ENCODE measurements around the gene PCDHB5. TPM values are rescaled to one million over a fixed set of nuclear protein-coding genes. Genes with fewer than 3 reads are reported as not detected.
"Not testable (repeated sequence)": the region's sequence is repeated elsewhere in the genome, so short reads cannot be mapped to it uniquely, and the experiment has no call there.

PCDHB5 gene
- total RNA-seq = 5.6 TPM

DNA sequence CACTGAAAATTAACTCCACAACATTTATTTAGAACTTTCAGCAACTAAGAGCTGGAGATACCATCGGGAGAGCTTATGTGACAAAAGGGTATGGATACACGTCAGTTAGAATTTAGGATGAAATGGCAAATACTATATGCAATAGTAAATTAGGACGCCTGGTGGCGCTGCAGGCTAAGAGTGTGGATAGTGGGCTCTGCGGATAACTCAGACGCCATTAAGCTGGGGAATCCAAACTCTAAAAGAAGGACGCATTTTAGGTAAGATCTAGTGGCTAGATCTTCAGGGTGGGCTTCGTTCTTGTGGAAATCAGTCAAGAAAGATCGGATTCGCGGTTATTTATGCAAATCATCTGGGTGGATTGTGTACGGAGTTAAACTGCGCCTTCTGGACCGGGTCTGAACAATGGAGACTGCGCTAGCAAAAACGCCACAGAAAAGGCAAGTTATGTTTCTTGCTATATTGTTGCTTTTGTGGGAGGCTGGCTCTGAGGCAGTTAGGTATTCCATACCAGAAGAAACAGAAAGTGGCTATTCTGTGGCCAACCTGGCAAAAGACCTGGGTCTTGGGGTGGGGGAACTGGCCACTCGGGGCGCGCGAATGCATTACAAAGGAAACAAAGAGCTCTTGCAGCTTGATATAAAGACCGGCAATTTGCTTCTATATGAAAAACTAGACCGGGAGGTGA is at the start of gene PCDHB5:
TSS of gene PCDHB5 (plus strand) at position 177 of the 688 bp plus-strand sequence. CDS start at position 406, 229 bp downstream.
- peak; percentile 15 for DNase-seq

DNA sequence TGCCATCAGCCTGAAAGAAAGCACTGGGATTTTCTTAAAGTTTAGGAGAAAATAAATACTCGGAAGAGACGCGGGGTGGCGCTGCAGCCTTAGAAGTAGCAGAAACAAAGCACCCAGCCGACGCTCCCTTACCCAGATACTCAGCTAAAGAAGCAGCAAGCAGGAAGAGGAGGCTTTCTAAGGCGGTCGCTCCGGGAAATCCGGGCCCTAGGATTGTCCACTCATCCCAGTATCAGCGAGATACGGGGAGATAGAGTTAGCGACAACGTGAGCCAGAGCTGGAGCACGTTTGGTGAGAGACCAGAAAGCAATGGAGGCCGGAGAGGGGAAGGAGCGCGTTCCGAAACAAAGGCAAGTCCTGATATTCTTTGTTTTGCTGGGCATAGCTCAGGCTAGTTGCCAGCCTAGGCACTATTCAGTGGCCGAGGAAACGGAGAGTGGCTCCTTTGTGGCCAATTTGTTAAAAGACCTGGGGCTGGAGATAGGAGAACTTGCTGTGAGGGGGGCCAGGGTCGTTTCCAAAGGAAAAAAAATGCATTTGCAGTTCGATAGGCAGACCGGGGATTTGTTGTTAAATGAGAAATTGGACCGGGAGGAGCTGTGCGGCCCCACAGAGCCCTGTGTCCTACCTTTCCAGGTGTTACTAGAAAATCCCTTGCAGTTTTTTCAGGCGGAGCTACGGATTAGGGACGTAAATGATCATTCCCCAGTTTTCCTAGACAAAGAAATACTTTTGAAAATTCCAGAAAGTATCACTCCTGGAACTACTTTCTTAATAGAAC is 40.3 kb upstream of the PCDHB5 start, which contains the start of gene PCDHB2:
TSS of gene PCDHB2 (plus strand) at position 135 of the 782 bp plus-strand sequence. CDS start at position 311, 176 bp downstream.
- peak; percentile 45 for DNase-seq

DNA sequence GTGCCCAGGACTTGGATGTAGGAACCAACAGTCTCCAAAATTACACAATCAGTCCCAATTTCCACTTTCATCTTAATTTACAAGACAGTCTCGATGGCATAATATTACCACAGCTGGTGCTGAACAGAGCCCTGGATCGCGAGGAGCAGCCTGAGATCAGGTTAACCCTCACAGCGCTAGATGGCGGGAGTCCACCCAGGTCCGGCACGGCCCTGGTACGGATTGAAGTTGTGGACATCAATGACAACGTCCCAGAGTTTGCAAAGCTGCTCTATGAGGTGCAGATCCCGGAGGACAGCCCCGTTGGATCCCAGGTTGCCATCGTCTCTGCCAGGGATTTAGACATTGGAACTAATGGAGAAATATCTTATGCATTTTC is 39.8 kb upstream of the PCDHB5 start:
- no peak for DNase-seq

DNA sequence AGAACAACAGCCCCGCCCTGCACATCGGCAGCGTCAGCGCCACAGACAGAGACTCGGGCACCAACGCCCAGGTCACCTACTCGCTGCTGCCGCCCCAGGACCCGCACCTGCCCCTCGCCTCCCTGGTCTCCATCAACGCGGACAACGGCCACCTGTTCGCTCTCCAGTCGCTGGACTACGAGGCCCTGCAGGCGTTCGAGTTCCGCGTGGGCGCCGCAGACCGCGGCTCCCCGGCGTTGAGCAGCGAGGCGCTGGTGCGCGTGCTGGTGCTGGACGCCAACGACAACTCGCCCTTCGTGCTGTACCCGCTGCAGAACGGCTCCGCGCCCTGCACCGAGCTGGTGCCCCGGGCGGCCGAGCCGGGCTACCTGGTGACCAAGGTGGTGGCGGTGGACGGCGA is 38.8 kb upstream of the PCDHB5 start:
- DNase-seq = not testable (repeated sequence)

DNA sequence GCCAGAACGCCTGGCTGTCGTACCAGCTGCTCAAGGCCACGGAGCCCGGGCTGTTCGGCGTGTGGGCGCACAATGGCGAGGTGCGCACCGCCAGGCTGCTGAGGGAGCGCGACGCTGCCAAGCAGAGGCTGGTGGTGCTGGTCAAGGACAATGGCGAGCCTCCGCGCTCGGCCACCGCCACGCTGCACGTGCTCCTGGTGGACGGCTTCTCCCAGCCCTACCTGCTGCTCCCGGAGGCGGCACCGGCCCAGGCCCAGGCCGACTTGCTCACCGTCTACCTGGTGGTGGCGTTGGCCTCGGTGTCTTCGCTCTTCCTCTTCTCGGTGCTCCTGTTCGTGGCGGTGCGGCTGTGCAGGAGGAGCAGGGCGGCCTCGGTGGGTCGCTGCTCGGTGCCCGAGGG is 38.4 kb upstream of the PCDHB5 start:
- not testable (repeated sequence) for DNase-seq

DNA sequence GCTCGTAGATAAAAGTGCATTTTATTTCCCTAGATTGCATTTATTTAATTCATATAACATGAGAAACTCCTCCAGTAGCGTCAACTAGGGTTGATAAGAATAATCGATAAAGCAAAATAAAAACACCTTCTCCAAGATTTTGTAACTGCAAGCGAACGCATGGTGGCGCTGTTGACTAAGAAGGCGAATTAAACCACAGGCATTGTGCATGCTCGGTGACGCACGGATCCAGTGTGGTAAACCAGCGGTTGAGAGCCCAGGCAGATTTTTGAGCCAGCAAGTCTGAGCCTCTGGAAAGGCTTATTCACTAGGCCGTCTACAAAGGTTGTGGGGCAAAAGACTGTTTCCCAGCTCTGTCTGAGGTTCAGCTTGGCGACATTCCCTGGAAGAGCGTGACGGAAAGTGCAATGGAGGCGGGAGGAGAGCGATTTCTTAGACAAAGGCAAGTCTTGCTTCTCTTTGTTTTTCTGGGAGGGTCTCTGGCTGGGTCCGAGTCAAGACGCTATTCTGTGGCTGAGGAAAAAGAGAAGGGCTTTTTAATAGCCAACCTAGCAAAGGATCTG is 34.7 kb upstream of the PCDHB5 start, which contains the start of gene PCDHB3:
TSS of gene PCDHB3 (plus strand) at position 231 of the 563 bp plus-strand sequence. CDS start at position 408, 177 bp downstream.
- DNase-seq = peak; percentile 57

DNA sequence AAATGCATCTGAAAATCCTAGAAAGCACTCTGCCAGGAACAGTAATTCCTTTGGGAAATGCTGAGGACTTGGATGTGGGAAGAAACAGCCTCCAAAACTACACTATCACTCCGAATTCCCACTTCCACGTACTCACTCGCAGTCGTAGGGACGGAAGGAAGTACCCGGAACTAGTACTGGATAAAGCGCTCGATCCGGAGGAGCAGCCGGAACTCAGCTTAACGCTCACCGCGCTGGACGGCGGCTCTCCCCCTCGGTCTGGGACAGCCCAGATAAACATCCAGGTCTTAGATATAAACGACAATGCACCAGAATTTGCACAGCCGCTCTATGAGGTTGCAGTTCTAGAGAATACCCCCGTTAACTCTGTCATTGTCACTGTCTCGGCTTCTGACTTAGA is 33.9 kb upstream of the PCDHB5 start:
- DNase-seq = no peak

DNA sequence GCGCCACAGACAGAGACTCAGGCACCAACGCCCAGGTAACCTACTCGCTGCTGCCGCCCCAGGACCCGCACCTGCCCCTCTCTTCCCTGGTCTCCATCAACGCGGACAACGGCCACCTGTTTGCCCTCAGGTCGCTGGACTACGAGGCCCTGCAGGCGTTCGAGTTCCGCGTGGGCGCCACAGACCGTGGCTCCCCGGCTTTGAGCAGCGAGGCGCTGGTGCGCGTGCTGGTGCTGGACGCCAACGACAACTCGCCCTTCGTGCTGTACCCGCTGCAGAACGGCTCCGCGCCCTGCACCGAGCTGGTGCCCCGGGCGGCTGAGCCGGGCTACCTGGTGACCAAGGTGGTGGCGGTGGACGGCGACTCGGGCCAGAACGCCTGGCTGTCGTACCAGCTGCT is 32.9 kb upstream of the PCDHB5 start:
- not testable (repeated sequence) for DNase-seq

DNA sequence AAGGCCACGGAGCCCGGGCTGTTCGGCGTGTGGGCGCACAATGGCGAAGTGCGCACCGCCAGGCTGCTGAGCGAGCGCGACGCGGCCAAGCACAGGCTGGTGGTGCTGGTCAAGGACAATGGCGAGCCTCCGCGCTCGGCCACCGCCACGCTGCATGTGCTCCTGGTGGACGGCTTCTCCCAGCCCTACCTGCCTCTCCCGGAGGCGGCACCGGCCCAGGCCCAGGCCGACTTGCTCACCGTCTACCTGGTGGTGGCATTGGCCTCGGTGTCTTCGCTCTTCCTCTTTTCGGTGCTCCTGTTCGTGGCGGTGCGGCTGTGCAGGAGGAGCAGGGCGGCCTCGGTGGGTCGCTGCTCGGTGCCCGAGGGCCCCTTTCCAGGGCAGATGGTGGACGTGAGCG is 32.5 kb upstream of the PCDHB5 start:
- not testable (repeated sequence) for DNase-seq

DNA sequence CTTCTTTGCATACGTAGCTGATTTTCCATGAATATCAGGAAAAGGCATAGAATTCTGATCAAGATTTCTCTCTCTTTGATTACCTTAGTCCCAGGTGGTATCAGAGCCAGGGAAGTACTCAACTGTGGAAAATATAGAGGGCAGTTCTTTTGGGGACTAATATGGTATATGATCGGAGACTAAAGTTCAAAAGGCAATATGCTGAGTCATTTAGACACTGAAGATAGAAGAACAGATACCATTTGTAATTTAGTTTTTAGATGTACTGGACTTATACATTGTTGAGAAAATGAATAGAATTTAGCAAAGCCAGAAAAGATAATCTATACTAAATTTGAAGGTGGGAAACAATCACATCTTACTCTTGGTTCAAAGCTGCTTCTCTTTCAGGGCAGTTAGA is 29.7 kb upstream of the PCDHB5 start:
- DNase-seq = no peak

DNA sequence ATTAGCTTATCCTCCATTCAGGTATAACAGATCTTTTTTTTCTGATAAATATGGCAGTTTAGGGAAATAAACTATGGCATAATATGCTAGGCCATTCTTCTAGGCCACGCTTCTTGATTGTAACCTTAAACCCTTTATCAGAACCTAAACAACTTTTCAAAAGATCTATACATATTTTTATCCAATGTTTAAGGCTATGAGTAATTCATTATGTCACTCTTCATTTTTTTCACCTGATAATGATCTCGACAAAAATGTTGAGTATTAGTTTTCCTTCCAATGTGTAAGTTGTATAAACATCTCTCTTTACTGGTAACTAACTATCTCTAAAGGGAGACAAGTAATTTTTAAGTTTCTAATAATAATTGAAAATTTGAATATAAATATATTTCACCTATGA is 15.8 kb upstream of the PCDHB5 start:
- no peak for DNase-seq

DNA sequence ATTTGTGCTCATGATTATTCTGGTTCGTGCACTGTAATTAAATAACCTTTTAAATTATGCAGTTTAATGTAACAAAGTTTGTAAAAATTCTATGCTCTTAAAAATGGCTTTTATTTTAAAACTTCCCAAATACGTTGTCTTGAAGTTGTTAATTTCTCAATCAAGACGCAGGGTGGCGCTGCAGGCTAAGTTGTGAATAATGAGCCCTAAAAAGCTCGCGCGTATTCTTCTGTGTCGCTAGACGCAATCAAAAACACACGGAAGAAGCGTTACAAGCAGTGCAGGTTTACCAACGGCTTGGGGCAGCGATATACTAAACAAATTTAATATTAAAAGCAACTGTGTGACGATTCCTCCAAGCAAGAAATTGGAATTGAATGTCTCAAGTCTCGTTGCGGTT is 13.4 kb upstream of the PCDHB5 start, which contains the start of gene PCDHB4:
TSS of gene PCDHB4 (plus strand) at position 256 of the 400 bp plus-strand sequence. CDS start 181 bp downstream, outside the sequence.
- peak; percentile 38 for DNase-seq

DNA sequence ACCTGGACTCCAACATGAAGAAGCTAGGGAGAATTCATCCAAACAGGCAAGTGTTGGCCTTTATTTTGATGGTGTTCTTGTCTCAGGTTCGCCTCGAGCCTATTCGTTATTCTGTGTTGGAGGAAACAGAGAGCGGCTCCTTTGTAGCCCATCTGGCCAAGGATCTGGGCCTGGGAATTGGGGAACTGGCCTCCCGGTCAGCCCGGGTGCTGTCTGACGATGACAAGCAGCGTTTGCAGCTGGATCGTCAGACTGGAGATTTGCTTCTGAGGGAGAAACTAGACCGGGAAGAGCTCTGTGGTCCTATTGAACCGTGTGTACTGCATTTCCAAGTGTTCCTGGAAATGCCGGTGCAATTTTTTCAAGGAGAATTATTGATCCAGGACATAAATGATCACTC is 13.0 kb upstream of the PCDHB5 start:
- DNase-seq = peak; percentile 1

DNA sequence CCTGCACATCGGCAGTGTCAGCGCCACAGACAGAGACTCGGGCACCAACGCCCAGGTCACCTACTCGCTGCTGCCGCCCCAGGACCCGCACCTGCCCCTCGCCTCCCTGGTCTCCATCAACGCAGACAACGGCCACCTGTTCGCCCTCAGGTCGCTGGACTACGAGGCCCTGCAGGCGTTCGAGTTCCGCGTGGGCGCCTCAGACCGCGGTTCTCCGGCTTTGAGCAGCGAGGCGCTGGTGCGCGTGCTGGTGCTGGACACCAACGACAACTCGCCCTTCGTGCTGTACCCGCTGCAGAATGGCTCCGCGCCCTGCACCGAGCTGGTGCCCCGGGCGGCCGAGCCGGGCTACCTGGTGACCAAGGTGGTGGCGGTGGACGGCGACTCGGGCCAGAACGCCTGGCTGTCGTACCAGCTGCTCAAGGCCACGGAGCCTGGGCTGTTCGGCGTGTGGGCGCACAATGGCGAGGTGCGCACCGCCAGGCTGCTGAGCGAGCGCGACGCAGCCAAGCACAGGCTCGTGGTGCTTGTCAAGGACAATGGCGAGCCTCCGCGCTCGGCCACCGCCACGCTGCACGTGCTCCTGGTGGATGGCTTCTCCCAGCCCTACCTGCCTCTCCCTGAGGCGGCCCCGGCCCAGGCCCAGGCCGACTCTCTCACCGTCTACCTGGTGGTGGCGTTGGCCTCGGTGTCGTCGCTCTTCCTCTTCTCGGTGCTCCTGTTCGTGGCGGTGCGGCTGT is 11.4 kb upstream of the PCDHB5 start:
- DNase-seq = not testable (repeated sequence)

DNA sequence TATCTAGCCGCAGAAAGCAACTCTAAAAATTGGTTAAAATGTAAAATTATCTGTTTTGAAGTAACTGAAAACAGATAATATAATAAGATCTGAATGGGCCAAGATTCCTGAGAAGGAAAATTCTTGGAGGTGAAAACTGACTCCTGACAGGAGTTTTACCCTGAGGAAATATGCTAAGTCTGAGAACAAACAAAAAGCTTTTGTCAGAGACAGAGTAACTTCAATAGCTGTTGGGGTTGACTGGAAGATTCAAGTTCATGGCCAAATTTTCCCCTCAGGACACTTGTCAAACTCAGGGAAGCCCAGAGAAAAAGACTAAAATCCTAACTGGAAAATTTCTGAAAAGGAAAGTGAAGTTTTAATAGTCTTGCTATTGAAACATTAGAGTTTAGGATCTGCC is 7.7 kb upstream of the PCDHB5 start:
- no peak for DNase-seq

DNA sequence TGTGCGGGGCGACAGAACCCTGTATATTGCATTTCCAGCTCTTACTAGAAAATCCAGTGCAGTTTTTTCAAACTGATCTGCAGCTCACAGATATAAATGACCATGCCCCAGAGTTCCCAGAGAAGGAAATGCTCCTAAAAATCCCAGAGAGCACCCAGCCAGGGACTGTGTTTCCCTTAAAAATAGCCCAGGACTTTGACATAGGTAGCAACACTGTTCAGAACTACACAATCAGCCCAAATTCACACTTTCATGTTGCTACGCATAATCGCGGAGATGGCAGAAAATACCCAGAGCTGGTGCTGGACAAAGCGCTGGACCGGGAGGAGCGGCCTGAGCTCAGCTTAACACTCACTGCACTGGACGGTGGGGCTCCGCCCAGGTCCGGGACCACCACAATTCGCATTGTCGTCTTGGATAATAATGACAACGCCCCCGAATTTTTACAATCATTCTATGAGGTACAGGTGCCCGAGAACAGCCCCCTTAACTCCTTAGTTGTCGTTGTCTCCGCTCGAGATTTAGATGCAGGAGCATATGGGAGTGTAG is 786 bp downstream of the PCDHB5 start:
- no peak for DNase-seq

DNA sequence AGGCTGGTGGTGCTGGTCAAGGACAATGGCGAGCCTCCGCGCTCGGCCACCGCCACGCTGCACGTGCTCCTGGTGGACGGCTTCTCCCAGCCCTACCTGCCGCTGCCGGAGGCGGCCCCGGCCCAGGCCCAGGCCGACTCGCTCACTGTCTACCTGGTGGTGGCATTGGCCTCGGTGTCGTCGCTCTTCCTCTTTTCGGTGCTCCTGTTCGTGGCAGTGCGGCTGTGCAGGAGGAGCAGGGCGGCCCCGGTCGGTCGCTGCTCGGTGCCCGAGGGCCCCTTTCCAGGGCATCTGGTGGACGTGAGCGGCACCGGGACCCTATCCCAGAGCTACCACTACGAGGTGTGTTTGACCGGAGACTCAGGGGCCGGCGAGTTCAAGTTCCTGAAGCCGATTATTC is 2.3 kb downstream of the PCDHB5 start:
- DNase-seq = not testable (repeated sequence)

DNA sequence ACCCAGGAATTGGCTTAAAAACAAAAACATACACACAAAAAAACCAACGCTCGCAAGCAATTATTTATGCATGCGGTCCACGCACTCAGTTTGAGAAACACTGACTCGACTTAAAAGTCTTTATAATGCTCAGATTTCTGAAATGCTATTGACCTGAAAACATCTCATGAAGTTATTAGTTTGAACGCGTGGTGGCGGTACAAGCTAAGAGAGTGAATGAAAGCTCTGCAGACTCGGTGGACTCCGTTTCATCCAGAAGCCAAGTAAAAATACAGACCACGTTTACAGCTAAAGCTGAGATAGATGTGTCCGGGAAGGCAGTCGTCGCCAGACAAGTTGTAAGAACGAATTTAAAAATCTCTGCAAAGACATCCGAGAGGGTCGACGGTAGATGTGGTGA is 14.8 kb downstream of the PCDHB5 start, which contains the start of gene PCDHB6:
TSS of gene PCDHB6 (plus strand) at position 246 of the 400 bp plus-strand sequence. CDS start 201 bp downstream, outside the sequence.
- DNase-seq = peak; percentile 40

DNA sequence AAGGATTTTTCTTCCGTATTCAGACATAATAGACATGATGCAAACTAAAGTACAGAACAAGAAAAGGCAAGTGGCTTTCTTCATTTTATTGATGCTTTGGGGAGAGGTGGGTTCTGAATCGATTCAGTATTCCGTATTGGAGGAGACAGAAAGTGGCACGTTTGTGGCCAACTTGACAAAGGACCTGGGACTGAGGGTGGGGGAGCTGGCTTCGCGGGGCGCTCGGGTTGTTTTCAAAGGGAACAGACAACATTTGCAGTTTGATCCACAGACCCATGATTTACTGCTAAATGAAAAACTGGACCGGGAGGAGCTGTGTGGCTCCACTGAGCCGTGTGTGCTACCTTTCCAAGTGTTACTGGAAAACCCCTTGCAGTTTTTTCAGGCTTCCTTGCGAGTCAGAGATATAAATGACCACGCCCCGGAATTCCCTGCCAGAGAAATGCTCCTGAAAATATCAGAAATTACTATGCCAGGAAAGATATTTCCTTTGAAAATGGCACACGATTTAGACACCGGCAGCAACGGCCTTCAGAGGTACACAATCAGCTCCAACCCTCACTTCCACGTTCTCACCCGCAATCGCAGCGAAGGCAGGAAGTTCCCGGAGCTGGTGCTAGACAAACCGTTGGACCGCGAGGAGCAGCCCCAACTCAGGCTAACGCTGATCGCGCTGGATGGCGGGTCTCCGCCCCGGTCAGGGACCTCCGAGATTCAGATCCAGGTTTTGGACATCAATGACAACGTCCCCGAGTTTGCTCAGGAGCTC is 15.4 kb downstream of the PCDHB5 start:
- DNase-seq = no peak

DNA sequence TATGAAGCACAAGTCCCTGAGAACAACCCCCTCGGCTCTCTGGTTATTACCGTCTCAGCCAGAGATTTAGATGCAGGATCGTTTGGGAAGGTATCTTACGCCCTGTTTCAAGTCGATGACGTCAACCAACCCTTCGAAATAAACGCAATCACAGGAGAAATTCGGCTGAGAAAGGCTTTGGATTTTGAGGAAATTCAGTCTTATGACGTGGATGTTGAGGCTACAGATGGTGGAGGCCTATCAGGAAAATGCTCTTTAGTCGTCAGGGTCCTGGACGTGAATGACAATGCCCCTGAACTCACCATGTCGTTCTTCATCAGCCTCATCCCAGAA is 16.0 kb downstream of the PCDHB5 start:
- DNase-seq = no peak

DNA sequence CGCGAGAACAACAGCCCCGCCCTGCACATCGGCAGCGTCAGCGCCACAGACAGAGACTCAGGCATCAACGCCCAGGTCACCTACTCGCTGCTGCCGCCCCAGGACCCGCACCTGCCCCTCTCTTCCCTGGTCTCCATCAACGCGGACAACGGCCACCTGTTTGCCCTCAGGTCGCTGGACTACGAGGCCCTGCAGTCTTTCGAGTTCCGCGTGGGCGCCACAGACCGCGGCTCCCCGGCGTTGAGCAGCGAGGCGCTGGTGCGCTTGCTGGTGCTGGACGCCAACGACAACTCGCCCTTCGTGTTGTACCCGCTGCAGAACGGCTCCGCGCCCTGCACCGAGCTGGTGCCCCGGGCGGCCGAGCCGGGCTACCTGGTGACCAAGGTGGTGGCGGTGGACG is 16.6 kb downstream of the PCDHB5 start:
- not testable (repeated sequence) for DNase-seq

Measured in tongue (tissue), 2 donors.